ENCODE measurements around the gene TRIM2. TPM values are rescaled to one million over a fixed set of nuclear protein-coding genes. Genes with fewer than 3 reads are reported as not detected.
A peak's percentile ranks its signal among the peaks of the same experiment; 100 is the strongest.

TRIM2 gene
- total and polyA plus RNA-seq, 8 donors: 49.6 to 88.2 (median 77.7) TPM

DNA sequence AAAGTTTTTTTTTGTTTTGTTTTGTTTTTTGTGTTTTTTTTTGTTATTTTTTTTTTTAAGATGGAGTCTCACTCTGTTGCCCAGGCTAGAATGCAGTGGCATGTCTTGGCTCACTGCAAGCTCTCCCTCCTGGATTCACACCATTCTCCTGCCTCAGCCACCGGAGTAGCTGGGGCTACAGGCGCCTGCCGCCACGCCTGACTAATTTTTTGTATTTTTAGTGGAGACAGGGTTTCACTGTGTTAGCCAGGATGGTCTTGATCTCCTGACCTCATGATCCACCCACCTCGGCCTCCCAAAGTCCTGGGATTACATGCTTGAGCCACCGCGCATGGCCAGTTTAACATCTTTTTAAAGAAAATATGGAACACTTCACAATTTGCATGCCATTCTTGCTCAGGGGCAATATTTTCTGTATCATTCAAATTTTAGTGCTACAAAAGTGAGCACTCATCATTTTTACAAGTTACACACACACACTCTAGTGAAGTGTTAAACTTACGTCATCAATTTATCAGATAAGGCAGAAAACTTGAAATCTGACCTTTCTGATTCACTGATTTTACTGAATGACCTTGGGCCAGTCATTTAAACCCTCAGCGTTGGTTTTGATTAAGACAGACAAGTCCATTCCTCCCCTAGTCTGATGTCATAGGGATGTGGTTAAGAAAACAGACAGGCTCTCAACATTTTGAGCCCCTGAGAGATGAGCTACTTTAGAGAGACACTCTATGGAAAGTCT is 61.2 kb downstream of the TRIM2 start:
- H3K4me1 ChIP-seq: peaks cover 0 to 9% of the 10 kb centered on the region in 2 donors
- no peaks in the 10 kb centered on the region for H3K27me3 ChIP-seq
- H3K27ac ChIP-seq: no peak overlapping the region
- no peak for ATAC-seq
- no peaks in the 10 kb centered on the region for H3K36me3 ChIP-seq
- H3K4me3 ChIP-seq: no peak overlapping the region
- H3K9me3 ChIP-seq: peaks cover 0 to 10% of the 10 kb centered on the region in 2 donors
- no peak for DNase-seq
- intact Hi-C loops (cut with DNase I): no loop called here
- TF ChIP-seq, protein P1, sequence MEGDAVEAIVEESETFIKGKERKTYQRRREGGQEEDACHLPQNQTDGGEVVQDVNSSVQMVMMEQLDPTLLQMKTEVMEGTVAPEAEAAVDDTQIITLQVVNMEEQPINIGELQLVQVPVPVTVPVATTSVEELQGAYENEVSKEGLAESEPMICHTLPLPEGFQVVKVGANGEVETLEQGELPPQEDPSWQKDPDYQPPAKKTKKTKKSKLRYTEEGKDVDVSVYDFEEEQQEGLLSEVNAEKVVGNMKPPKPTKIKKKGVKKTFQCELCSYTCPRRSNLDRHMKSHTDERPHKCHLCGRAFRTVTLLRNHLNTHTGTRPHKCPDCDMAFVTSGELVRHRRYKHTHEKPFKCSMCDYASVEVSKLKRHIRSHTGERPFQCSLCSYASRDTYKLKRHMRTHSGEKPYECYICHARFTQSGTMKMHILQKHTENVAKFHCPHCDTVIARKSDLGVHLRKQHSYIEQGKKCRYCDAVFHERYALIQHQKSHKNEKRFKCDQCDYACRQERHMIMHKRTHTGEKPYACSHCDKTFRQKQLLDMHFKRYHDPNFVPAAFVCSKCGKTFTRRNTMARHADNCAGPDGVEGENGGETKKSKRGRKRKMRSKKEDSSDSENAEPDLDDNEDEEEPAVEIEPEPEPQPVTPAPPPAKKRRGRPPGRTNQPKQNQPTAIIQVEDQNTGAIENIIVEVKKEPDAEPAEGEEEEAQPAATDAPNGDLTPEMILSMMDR (IDR thresholded peaks at IDR 0.05): no peak

DNA sequence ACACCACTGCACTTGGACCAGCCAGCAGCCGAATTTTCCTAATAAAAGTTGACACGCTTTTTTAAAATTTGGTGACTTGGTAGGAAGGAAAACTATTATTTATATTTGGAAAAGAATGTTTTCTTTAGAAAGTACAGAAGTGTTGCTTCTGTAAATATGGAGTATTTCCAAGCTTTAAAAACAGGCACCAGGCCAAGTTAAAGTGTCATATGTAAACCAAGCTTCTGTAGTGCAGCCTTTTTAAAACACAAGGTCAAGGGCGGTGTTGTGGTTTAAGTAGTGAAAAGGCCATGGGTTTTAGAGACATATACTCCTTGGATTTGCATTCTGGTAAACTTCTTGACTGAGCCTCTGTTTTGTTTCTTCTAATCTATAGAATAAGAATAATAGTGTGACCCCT is 62.7 kb downstream of the TRIM2 start:
- peak in 2 of 4 donors; percentile 72 to 78 for DNase-seq
- no peaks in the 10 kb centered on the region for H3K36me3 ChIP-seq
- TF ChIP-seq, protein P1 (IDR thresholded peaks at IDR 0.05): no peak
- no peak overlapping the region for H3K27ac ChIP-seq
- intact Hi-C loops (cut with DNase I): no loop called here
- no peaks in the 10 kb centered on the region for H3K27me3 ChIP-seq
- peak; percentile 86 for ATAC-seq
- H3K4me1 ChIP-seq: peaks cover 0 to 9% of the 10 kb centered on the region in 2 donors
- peaks cover 0 to 4% of the 10 kb centered on the region in 2 donors for H3K9me3 ChIP-seq
- no peak overlapping the region for H3K4me3 ChIP-seq

DNA sequence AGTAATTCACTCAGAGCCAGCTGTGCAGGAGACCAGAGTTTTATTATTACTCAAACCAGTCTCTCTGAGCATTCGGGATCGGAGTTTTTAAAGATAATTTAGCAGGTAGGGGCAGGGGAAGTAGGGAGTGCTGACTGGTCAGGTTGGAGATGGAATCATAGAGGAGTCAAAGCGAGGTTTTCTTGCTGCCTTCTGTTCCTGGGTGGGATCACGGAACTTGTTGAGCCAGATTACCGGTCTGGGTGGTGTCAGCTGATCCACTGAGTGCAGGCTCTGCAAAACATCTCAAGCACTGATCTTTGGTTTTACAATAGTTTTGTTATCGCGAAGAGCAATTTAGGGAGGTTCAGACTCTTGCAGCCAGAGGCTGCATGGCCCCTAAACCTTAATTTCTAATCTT is 63.6 kb downstream of the TRIM2 start:
- TF ChIP-seq, protein P1 (IDR thresholded peaks at IDR 0.05): no peak
- no peak overlapping the region for H3K4me3 ChIP-seq
- intact Hi-C loops (cut with DNase I): no loop called here
- ATAC-seq: peak; percentile 45
- H3K27me3 ChIP-seq: no peaks in the 10 kb centered on the region
- peak in 1 of 4 donors; percentile 20 for DNase-seq
- peaks cover 0 to 9% of the 10 kb centered on the region in 2 donors for H3K4me1 ChIP-seq
- H3K27ac ChIP-seq: no peak overlapping the region
- H3K36me3 ChIP-seq: no peaks in the 10 kb centered on the region
- H3K9me3 ChIP-seq: no peaks in the 10 kb centered on the region

DNA sequence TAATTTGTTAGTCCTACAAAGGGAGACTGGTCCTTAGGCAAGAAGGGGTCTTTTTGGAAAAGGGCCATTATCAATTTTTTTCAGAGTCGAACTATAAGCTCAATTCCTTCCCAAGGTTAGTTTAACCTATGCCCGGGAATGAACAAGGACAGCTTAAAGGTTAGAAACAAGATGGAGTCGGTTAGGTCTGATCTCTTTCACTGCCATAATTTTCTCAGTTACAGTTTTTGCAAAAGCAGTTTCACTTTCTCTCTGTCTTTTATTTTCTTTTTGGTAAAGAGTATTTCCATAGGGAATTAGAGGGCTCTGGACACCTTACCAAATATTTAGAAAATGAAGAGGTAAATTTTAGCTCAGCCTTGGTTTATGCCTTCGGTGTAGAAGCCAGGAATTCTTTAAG is 64.1 kb downstream of the TRIM2 start:
- H3K27me3 ChIP-seq: no peaks in the 10 kb centered on the region
- DNase-seq (no peak), ATAC-seq (no peak)
- intact Hi-C loops (cut with DNase I): no loop called here
- no peak overlapping the region for H3K27ac ChIP-seq
- peaks cover 0 to 9% of the 10 kb centered on the region in 2 donors for H3K4me1 ChIP-seq
- H3K4me3 ChIP-seq: no peak overlapping the region
- H3K36me3 ChIP-seq: no peaks in the 10 kb centered on the region
- TF ChIP-seq, protein P1 (IDR thresholded peaks at IDR 0.05): no peak
- no peaks in the 10 kb centered on the region for H3K9me3 ChIP-seq

DNA sequence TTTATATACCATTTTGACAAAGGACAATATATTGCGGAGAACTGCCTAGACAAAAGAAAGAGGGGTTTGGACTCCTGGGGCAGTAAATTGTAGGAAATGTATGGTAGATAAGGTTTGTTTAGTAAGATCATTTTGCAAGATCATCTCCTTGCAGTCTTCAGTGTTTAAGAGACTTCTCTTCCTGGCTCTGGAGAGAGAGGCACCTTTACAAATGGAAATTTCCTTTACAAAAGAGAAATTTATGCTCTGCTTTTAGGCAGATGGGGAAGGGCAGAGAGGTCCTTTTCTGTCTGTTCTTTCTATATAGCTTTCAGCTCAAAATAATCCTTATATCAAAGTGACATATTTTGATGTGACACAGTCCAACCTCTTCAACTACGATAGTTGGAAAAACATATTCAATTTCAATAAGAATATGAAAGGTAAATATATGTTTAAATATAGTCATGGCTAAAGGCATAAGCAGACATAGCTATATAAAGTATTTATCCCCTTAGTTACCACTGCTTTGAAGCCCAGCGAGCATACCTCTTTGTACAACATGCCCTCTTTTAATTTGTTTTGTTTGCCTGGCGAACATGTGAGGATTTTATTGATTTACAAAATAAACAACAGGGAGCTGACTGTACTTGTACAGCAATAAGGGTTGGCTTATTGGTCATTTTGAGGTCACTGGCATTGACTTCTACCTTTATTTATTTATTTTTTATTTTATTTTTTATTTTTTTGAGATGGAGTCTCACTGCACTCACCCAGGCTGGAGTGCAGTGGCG is 65.2 kb downstream of the TRIM2 start:
- no peaks in the 10 kb centered on the region for H3K27me3 ChIP-seq
- H3K4me3 ChIP-seq: no peak overlapping the region
- H3K9me3 ChIP-seq: no peaks in the 10 kb centered on the region
- peaks cover 0 to 9% of the 10 kb centered on the region in 2 donors for H3K4me1 ChIP-seq
- intact Hi-C loops (cut with DNase I): no loop called here
- H3K36me3 ChIP-seq: no peaks in the 10 kb centered on the region
- no peak overlapping the region for H3K27ac ChIP-seq
- DNase-seq (no peak), ATAC-seq (no peak)
- TF ChIP-seq, protein P1 (IDR thresholded peaks at IDR 0.05): no peak
